ENCODE data around the gene RABL3.
"Not testable (repeated sequence)": the region's sequence is repeated elsewhere in the genome, so short reads cannot be mapped to it uniquely, and the experiment has no call there.

The RABL3 gene, protein sequence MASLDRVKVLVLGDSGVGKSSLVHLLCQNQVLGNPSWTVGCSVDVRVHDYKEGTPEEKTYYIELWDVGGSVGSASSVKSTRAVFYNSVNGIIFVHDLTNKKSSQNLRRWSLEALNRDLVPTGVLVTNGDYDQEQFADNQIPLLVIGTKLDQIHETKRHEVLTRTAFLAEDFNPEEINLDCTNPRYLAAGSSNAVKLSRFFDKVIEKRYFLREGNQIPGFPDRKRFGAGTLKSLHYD

DNA sequence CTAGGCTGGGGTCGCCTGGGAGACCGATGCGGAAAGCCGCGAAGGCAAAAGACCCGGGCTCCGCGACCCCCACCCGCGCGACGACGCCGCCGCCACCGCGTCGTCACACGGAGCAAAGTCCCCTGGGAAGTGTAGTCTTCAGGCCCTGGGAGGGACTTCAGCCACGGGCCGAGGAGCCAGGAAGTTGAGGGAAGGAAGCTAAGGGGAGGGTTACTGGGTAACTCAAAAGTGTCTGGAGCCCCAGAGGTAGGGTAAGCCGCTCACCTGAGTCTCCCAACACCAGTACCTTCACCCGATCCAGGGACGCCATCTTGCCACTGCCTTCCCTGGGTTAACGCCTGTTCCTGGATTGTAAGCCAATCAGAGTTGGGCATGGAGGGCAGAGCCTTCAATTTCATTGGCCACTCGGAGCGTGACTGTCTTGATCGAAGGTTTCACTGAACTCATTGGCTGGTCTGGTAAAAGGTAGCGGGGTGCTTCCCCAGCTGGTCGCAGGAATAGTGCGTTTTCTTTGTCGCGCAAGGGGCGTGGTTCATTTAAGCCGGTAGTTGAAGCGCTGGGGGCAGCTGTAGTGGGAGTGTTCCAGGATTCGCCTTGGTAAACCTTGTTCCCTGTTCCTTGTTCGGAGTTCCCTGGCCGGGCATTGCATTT, at the start of gene RABL3, which contains the start of gene GTF2E1:
RABL3 (minus strand) TSS at position 319 of the 651 bp plus-strand sequence; CDS start at position 310, 9 bp downstream.
GTF2E1 (plus strand) TSS at position 547 of the 651 bp plus-strand sequence. CDS start 7,809 bp downstream, outside the sequence.
- peak within 1 kb of the TSS; percentile 87 for H3K27ac ChIP-seq (ENCODE audit: low read depth, low read length, poor library complexity, severe bottlenecking)
- peak within 1 kb of the TSS; percentile 97 for H3K4me2 ChIP-seq (ENCODE audit: low read length)
- H3K27me3 ChIP-seq (ENCODE audit: insufficient read depth, low read length): no peaks in the 10 kb centered on the region
- H3K9ac ChIP-seq (ENCODE audit: low read length): peak within 1 kb of the TSS; percentile 87
- H3K9me2 ChIP-seq (ENCODE audit: low read depth, low read length): no peaks in the 10 kb centered on the region
- H3F3A ChIP-seq (ENCODE audit: insufficient read depth, low read length): no peaks in the 10 kb centered on the region
- peaks cover 21% of the 10 kb centered on the region for H3K4me1 ChIP-seq (ENCODE audit: insufficient read depth, low read length, severe bottlenecking)
- no peaks in the 10 kb centered on the region for H3K9me3 ChIP-seq (ENCODE audit: low read length)
- peaks cover 43% of the 10 kb centered on the region for H3K79me2 ChIP-seq (ENCODE audit: insufficient read depth, low read length)
- no peaks in the 10 kb centered on the region for H4K20me1 ChIP-seq (ENCODE audit: insufficient read depth, low read length)
- TF ChIP-seq, protein P1, sequence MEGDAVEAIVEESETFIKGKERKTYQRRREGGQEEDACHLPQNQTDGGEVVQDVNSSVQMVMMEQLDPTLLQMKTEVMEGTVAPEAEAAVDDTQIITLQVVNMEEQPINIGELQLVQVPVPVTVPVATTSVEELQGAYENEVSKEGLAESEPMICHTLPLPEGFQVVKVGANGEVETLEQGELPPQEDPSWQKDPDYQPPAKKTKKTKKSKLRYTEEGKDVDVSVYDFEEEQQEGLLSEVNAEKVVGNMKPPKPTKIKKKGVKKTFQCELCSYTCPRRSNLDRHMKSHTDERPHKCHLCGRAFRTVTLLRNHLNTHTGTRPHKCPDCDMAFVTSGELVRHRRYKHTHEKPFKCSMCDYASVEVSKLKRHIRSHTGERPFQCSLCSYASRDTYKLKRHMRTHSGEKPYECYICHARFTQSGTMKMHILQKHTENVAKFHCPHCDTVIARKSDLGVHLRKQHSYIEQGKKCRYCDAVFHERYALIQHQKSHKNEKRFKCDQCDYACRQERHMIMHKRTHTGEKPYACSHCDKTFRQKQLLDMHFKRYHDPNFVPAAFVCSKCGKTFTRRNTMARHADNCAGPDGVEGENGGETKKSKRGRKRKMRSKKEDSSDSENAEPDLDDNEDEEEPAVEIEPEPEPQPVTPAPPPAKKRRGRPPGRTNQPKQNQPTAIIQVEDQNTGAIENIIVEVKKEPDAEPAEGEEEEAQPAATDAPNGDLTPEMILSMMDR (IDR thresholded peaks at IDR 0.05; ENCODE audit: low read length): no peak
- no peak for TF ChIP-seq EZH2 (IDR thresholded peaks at IDR 0.05; ENCODE audit: borderline replicate concordance, low read length)
- H2AFZ ChIP-seq (ENCODE audit: low read length): peak within 1 kb of the TSS; percentile 67
- peaks cover 22% of the 10 kb centered on the region for H3K36me3 ChIP-seq (ENCODE audit: insufficient read depth, low read length)
- peak within 1 kb of the TSS; percentile 93 for H3K4me3 ChIP-seq (ENCODE audit: low read depth, low read length, poor library complexity, severe bottlenecking)

DNA sequence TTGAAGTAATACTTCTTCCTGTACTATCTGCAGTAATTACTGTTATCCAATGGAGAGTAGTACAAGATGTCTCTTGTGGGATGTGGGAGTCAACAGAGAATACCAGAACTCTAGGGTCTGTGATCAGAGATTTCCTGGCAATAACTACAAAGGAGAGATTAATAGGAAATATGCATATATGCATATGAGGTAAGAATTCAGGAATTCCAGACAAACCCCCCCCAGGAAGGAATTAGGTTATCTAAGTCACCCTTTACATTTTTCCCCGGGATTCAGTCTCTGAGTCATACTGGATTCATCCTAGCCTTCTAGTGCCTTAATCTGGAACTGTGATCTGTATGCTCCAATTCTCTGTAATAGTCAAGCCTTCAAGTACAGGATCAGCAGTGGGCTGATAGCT, 49.6 kb upstream of the RABL3 start:
- Histone ChIP-seq H3K79me2 (ENCODE audit: insufficient read depth, low read length) (no peaks in the 10 kb centered on the region), H3K27me3 (ENCODE audit: insufficient read depth, low read length) (no peaks in the 10 kb centered on the region), H2AFZ (ENCODE audit: low read length) (no peak overlapping the region), H3K4me2 (ENCODE audit: low read length) (no peak overlapping the region), H3K9ac (ENCODE audit: low read length) (no peak overlapping the region), H3K4me1 (ENCODE audit: insufficient read depth, low read length, severe bottlenecking) (no peaks in the 10 kb centered on the region), H3K9me3 (ENCODE audit: low read length) (no peaks in the 10 kb centered on the region), H3K4me3 (ENCODE audit: low read depth, low read length, poor library complexity, severe bottlenecking) (no peak overlapping the region), H3F3A (ENCODE audit: insufficient read depth, low read length) (no peaks in the 10 kb centered on the region), H3K9me2 (ENCODE audit: low read depth, low read length) (no peaks in the 10 kb centered on the region), H4K20me1 (ENCODE audit: insufficient read depth, low read length) (no peaks in the 10 kb centered on the region), H3K36me3 (ENCODE audit: insufficient read depth, low read length) (no peaks in the 10 kb centered on the region), H3K27ac (ENCODE audit: low read depth, low read length, poor library complexity, severe bottlenecking) (no peak overlapping the region)
- TF ChIP-seq EZH2 (IDR thresholded peaks at IDR 0.05; ENCODE audit: borderline replicate concordance, low read length): no peak
- TF ChIP-seq, protein P1 (IDR thresholded peaks at IDR 0.05; ENCODE audit: low read length): no peak

DNA sequence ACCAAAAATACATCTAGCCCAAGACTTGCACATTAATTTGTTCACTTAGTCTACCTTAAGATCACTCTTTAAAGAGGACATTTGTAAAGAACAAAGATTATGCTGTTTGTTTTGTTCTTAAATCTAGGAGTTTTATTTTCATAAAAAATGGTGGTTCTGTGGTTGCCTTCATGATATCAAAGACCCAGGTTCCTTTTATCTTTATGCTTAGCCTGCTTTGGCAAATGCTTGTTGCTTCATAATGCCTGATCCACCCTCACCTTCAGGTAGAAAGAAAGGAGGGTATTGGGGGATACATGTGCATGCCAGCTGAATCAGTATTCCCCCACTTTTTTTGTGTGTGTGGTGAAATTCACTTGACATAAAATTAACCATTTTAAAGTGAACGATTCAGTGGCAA, 48.7 kb upstream of the RABL3 start:
- H4K20me1 ChIP-seq (ENCODE audit: insufficient read depth, low read length): no peaks in the 10 kb centered on the region
- H3K4me3 ChIP-seq (ENCODE audit: low read depth, low read length, poor library complexity, severe bottlenecking): no peak overlapping the region
- no peaks in the 10 kb centered on the region for H3K27me3 ChIP-seq (ENCODE audit: insufficient read depth, low read length)
- no peaks in the 10 kb centered on the region for H3K4me1 ChIP-seq (ENCODE audit: insufficient read depth, low read length, severe bottlenecking)
- no peaks in the 10 kb centered on the region for H3F3A ChIP-seq (ENCODE audit: insufficient read depth, low read length)
- no peak overlapping the region for H3K9ac ChIP-seq (ENCODE audit: low read length)
- H3K9me2 ChIP-seq (ENCODE audit: low read depth, low read length): no peaks in the 10 kb centered on the region
- H2AFZ ChIP-seq (ENCODE audit: low read length): no peak overlapping the region
- no peaks in the 10 kb centered on the region for H3K36me3 ChIP-seq (ENCODE audit: insufficient read depth, low read length)
- no peak for TF ChIP-seq EZH2 (IDR thresholded peaks at IDR 0.05; ENCODE audit: borderline replicate concordance, low read length)
- TF ChIP-seq, protein P1 (IDR thresholded peaks at IDR 0.05; ENCODE audit: low read length): no peak
- no peak overlapping the region for H3K4me2 ChIP-seq (ENCODE audit: low read length)
- H3K9me3 ChIP-seq (ENCODE audit: low read length): no peaks in the 10 kb centered on the region
- H3K79me2 ChIP-seq (ENCODE audit: insufficient read depth, low read length): no peaks in the 10 kb centered on the region
- H3K27ac ChIP-seq (ENCODE audit: low read depth, low read length, poor library complexity, severe bottlenecking): no peak overlapping the region

DNA sequence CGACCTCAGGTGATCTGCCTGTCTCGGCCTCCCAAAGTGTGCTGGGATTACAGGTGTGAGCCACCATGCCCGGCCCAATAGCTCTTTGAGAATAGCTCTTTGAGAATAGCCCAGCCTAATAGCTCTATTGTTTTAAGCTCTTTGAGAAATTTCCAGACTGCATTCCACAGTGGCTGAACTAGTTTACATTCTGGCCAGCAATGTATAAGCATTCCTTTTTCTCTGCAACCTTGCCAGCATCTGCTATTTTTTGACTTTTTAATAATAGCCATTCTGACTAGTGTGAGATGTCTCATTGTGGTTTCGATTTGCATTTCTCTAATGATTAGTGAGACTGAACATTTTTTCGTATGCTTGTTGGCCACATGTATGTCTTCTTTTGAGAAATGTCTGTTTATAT, 43.5 kb upstream of the RABL3 start:
- not testable (repeated sequence) for H3K9ac ChIP-seq (ENCODE audit: low read length); H3F3A ChIP-seq (ENCODE audit: insufficient read depth, low read length); H3K27ac ChIP-seq (ENCODE audit: low read depth, low read length, poor library complexity, severe bottlenecking); H2AFZ ChIP-seq (ENCODE audit: low read length); H3K4me3 ChIP-seq (ENCODE audit: low read depth, low read length, poor library complexity, severe bottlenecking); H3K4me2 ChIP-seq (ENCODE audit: low read length); H3K9me3 ChIP-seq (ENCODE audit: low read length); H3K4me1 ChIP-seq (ENCODE audit: insufficient read depth, low read length, severe bottlenecking); H3K79me2 ChIP-seq (ENCODE audit: insufficient read depth, low read length); H3K27me3 ChIP-seq (ENCODE audit: insufficient read depth, low read length); H4K20me1 ChIP-seq (ENCODE audit: insufficient read depth, low read length); H3K9me2 ChIP-seq (ENCODE audit: low read depth, low read length)
- H3K36me3 ChIP-seq (ENCODE audit: insufficient read depth, low read length): peaks cover 15% of the 10 kb centered on the region

All from OCI-LY1 (cell line).